COLO829 (cell line): Measurements from ENCODE around the gene CDK3.
"Not testable (repeated sequence)": the region's sequence is repeated elsewhere in the genome, so short reads cannot be mapped to it uniquely, and the experiment has no call there.

Experiments used
- DNase-seq: peaks from one replicate; pipeline ENCODE4 v3.0.0; 2012; ENCODE audit warnings: low spot score

The CDK3 gene

DNA sequence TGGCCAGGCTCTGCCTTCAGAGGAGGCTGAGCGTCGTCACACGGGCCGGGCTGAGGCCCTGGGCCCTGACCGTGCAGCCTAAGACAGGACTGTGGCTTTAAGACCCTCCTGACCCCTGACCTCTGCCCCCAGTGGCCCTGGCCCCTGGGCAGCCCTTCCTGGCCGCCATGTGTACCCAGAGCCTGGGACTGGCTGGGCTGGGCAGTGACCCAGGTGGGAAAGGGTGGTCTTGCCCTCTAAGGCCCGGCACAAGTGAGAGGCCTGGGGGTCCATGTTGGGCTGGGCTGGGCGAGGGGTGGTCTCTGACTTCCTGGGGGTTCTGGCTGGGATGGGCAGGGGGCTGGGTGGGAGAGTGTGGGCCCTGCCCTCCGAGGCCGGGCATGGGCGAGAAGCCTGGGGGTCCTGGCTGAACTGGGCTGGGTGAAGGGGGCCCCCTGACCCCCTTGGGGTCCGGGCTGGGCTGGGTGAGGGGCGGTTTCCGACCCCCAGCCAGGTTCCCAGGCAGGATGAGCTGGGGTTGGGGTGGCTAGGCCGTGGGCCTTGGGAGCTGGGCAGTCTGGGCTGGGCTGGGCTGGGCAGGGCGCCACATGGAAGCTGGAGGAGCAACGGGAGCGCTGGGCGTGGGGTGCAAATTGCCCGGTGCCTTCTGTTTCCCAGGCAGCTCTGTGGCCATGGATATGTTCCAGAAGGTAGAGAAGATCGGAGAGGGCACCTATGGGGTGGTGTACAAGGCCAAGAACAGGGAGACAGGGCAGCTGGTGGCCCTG lies at the start of gene CDK3:
TSS of gene CDK3 (plus strand) at position 101 of the 767 bp plus-strand sequence. CDS start at position 672, 571 bp downstream.
- no peak for DNase-seq

DNA sequence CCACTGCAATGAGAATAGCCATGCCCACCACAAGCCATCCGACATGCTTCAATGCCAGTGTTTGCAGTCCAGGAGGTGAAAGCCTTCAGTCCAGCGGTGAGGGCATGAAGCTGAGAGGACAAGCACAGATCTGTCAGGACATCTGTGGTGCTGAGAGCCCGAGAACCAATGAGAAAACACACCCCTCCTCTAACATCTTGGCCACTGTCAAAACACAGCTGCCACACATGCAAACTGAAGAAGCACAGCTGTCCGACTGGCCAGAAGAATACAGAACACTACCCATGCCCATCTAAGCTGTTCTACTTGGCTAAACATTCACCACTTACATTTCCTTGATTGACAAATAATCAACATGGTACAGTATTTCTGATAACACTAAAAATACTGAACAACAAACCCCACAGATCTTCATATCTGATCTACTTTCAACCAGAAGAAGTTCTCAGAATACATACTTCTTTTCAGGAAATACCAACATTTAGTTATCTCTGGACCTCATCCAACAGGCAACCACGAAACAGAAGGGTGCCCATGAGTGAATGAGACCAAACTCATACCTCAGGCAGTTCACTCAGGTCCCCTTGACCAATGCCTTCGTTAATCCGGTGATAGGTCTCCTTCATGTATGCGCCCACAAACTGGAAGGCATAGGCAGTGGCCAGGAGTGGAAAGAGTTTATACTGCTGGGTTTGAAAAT lies 49.6 kb upstream of the CDK3 start:
- DNase-seq, result no peak

DNA sequence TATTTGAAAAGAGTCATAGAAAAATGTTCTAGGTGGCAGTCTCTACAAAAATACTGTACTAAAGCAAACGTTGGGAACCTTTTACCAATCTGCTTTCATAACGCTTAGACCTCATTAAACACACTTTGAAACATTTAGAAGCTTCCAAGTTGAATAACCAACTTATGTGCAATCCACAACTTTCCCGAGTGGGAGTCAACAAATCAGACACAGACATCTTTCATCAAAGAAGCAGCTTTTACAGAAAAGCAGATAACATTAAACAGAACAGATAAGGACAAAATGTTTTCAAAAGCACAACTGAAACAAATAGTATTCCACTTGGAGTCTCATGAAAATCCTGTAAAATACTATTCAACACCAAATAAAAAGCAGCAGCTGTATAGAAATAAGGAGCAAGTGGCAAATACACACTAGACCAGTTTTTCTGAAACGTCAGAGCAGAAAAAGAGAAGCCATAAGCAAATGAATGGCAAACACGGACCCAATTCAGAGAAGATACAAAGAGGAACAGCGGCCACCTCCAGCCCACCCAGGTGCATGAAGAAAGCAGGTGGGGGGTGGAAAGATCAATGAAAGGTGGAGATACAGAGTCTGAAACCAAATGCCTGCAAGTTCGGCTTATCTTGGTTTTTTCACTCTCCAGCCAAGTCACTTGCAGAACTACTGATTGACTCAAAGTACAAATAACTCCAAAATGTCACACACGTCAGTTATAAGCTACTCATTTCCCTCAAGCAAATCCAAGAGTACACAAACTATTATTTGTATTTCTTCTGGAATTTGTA lies 41.4 kb upstream of the CDK3 start:
- DNase-seq, result no peak

DNA sequence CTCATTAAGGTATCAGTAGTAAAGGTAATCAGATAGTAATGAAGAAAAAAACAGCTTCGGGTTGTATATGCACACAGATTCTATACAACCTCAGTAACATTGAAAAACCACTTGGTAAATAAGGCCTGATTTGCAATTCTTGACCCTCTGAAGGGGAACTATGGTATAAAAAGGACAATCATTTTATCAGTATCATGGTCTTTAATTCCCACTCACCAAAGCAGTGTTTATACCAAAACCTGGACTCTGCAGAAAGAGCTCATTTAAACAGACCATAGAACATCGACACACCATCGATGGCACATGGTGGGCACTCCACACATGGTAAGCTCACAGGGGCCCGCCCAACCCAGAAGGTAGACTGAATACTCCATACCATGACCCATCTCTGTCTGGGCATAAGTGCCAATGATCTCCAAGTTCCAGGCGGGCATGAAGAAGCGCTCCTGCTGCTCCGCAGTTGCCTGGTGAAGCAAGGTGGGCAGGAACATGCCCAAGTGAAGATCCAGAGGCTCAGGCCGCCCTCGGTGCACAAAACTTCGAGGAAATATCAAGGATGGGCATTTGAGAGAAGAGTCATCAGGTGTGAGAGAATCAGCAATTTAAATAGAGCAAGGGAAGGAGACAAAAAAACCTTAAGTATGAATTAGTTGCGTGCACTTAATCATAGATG lies 40.7 kb upstream of the CDK3 start:
- no peak for DNase-seq

- DNase-seq, result no peak
These were observed 35.2 kb upstream of the CDK3 start for GRCh38 chr17:75965468-75965867.

DNA sequence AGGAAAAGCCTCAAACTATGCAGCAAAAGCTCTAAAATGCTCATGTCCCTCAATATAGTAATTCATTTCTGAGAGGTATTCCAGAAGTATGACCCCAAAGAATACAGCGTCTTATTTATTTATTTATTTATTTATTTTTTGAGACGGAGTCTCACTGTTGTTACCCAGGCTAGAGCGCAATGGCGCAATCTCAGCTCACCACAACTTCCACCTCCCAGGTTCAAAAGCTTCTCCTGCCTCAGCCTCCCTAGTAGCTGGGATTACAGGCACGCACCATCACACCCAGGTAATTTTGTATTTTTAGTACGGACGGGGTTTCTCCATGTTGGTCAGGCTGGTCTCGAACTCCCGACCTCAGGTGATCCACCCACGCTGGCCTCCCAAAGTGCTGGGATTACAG lies 31.6 kb upstream of the CDK3 start:
- DNase-seq, result not testable (repeated sequence)

GRCh38 chr17:75970011-75970523 lies 30.6 kb upstream of the CDK3 start:
- DNase-seq, result no peak

DNA sequence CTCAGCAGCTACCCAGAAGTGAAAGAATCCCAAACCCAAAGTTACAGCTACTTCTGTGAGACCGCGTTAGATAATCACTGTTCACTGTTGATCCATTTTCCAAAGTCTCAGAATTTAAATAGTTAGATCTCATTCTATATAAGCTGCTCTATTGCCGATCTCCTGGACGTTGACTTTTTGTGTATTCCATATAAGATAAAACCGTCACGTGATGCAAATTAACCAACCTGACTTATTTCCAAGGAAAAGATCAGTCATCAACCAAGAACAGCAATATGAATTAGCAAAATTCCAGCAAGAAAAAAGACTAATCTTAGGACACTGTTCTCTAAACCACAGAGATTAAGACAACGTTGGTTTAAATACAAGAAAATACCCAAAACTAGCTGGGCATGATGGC lies 30.0 kb upstream of the CDK3 start:
- no peak for DNase-seq

GRCh38 chr17:75975187-75975586 lies 25.5 kb upstream of the CDK3 start:
- not testable (repeated sequence) for DNase-seq

DNA sequence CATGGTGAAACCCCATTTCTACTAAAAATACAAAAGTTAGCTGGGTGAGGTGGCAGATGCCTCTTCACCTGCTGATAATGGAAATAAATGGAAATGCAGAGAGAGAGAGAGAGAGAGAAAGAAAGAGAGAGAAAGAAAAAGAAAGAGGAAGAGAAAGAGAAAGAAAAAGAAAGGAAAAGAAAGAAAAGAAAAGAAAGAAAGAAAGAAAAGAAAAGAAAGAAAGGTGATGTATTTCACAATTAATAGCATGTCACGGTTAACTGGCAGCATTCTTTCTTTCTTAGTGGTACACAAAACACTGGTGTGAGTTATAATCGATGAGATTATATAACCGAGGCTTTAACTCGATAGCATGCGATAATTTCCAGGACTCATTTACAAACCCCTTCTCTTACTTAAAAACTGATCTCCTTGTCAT lies 24.9 kb upstream of the CDK3 start:
- no peak for DNase-seq

GRCh38 chr17:75976175-75976848 lies 24.3 kb upstream of the CDK3 start:
- DNase-seq, result no peak

DNA sequence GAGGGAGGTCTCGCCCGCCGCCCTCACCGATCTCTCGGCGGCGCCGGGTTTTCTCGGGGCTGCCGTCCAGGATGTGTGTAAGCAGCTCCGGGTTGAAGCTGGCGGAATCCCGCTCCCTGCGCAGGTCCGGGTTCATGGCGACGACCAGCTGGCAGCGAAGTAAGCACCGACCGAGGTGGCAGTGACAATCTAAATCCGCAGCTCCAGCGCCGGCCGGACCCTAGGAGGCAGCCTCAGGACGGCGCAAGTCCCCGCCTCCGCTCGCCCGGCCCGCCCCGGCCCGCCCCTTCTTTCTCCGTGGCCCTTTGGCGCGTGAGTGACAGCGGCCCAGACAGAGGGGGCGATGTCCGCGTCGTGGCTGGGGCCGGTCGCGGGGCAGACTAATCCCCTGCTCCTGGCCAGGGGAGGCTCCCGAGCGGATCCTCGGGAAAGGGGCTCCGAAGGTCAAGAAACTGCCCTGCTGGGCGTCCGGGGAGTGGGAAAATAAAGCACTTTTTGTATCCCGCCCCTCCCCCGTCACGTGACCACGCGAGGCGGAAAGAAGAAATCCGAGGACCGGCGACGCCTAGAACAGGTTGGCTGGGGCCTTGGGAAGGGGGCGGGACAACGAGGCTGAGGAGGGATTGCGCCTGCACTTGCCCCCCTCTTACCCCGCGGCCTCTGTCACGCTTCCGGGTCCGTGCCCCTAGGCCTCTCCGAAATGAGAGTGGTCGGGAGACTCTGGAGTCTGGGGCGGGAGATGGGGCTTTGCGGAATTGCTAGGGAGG lies 21.5 kb upstream of the CDK3 start, which contains the start of the genes ACOX1 and TEN1:
TSS of gene ACOX1 (minus strand) at position 229 of the 767 bp plus-strand sequence. CDS start at position 136, 93 bp downstream.
TSS of gene TEN1 (plus strand) at position 303 of the 767 bp plus-strand sequence. CDS start 6,953 bp downstream, outside the sequence.
- DNase-seq, result peak; percentile 81

DNA sequence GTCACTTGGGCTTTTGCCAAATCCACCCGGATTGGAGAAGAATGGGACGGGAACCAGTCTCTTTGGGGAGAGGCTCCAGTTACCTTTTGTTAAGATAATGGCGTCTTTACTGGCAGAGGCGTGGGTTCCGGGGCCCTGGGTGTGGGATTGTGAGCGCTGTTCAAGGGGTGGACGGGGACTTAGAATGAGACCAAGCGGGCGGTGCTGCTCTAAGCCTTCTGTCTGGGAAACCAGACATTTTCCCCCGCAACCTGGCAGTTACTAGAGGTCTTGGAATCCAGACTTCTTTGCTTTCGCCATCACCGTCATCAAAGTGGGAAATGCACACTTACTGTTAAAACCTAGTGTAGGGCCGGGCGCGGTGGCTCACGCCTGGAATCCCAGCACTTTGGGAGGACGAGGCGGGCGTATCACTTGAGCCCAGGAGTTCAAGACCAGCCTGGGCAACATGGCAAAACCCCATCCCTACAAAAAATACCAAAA lies 20.9 kb upstream of the CDK3 start:
- no peak for DNase-seq

- no peak for DNase-seq
These were observed 20.3 kb upstream of the CDK3 start for GRCh38 chr17:75980188-75981018.

DNA sequence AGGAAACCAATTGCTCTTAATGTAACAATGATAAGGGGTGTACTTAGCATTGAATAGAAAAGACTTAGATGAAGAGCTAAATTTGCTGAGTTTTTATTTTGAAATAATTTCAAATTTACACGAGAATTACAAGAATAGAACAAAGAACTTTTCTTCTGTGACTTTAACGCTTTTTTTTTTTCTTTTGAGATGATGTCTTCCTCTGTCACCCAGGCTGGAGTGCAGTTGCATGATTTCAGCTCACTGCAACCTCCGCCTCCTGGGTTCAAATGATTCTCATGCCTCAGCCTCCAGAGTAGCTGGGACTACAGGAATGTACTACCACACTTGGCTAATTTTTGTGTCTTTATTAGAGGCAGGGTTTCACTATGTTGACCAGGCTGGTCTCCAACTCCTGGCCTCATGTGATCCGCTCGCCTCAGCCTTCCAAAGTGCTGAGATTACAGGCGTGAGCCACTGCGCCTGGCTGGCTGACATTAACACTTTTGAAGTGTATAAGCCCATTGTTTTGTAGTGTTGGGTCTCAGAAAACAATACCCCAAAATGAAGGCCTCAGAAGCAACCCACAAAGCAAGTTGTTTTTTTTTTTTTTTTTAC lies 19.5 kb upstream of the CDK3 start:
- no peak for DNase-seq

GRCh38 chr17:75983501-75984181 lies 17.0 kb upstream of the CDK3 start:
- no peak for DNase-seq

DNA sequence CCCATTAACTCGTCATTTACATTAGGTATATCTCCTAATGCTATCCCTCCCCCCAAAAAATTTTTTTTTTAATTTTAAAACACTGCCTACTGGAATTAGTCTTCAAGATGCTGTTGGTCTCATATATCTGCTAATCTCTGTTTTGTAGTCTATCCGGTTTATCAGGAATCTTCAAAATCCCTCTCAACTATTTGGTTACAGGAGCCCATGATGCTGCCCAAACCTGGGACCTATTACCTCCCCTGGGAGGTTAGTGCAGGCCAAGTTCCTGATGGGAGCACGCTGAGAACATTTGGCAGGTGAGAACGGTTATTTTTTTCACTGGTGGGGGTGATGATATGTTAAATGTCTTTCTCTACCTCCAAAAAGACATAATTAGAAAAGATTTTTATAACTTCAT lies 14.7 kb upstream of the CDK3 start:
- DNase-seq, result no peak

DNA sequence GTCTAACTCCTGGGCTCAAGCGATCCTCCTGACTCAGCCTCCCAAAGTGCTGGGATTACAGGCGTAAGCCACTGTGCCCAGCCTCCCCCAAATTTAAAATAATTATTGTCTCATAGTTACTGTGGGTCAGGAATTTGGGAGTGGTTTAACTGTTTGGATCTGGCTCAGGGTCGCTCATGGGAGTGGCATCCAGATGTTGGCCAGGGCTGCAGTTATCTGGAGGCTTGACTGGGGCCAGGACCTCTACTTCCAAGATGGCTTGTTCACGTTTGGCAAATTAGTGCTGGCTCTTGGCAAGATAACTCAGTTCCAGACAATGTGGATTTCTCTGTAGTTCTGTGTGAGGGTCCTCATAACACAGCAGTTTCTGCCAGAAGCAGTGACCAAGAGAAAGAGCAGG lies 13.6 kb upstream of the CDK3 start:
- no peak for DNase-seq
